NAMALWA (cell line): ENCODE measurements around the gene KDM4C.

Source experiments
- DNase-seq: peaks from one replicate; pipeline ENCODE4 v3.0.0-alpha.2; 2015; ENCODE audit warnings: low spot score

Gene KDM4C

GRCh38 chr9:6869081-6869948, 111.5 kb downstream of the KDM4C start:
- DNase-seq = no peak

DNA sequence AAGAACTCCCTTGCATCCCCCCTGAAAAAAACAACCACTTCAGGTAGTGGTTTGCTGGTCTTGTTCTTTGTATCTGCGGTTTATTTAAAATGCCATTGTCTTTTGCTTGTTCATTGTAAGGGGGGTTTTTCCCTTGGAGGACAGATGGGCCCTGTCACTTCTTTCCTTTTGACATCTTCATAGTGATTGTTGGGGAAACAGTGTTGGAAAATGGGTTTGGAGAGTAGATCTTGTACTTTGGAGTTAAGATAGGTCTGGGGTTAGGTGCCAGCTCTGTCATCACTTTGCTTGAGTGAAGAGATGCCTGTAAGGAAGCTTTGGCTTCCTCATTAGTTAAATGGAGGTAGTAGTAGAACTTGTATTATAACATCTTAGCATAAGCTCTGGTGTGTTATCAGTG, 112.4 kb downstream of the KDM4C start:
- DNase-seq = no peak

DNA sequence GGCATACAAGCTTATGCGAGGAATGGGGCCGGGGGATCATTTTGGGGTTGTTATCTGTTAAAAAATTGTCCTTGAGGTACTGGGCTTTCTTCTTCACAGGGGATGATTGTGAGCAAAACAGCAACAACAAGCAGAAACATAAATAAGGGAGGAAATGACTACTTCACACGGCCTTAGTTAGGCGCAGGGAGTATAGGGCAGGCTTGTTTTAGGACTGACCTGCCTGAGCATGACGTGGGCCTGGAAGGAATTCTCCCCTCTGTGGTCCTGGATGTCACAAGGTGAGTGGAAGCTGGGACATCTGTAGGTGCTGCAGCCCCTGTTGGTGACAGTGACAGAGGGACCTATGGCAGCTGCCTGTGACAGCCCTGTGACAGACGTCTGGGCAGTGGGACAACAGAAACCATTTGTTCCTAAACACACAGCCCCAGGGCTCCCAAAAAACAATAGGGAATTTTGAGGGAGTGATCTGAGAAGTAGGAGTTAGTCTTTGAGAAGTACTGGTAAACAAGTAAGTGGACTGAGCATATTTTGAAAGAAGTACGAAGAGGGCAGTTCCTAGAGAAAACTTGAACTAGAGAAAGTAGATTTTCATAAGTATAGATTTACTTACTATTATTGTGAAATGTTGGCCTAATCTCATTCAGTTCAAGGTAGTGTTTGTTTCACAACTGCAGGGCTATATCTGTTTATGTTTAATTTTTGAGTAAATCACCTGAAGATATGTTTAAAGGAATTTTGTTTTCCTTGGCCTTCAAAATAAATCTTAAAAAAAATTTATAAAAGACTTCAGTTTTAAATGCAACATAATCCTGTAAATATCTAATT, 113.1 kb downstream of the KDM4C start:
- DNase-seq = no peak

- no peak for DNase-seq
Observed at GRCh38 chr9:6873857-6874256, 116.1 kb downstream of the KDM4C start.

DNA sequence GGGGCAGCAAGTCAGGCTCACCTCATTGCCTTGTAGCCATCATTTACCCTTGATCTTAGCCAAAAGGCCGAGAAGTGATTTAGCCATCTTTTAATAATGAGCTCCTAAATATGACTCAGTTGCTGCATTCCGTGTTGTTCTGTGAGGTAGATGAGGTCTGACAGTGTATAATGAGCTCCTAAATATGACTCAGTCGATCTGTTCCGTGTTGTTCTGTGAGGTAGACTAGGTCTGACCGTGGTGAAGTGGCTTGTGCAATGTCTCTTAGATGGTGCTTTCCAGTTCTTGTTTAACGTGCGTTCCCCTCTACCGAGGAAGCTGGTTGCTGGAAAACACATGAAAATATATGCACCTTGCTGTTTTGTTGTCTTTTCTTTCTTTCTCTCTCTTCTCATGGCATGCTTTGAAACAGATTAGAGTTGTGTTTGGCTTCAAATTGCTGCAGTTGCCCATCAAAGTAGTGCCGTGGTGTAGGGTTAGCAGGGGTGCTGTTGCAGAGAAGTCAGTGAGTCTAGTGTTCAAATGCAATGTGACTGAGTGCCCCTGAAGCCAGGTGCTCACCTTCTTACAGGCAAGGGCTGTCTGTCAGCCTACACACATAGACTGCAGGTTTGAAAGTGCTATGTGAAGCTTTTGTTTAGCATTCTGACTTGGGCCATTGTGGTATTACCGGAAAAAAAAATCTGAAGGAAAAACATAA, 118.6 kb downstream of the KDM4C start:
- no peak for DNase-seq

- DNase-seq = no peak
Observed at GRCh38 chr9:6877671-6878161, 119.9 kb downstream of the KDM4C start.

GRCh38 chr9:6880626-6881025, 122.9 kb downstream of the KDM4C start:
- DNase-seq = no peak

DNA sequence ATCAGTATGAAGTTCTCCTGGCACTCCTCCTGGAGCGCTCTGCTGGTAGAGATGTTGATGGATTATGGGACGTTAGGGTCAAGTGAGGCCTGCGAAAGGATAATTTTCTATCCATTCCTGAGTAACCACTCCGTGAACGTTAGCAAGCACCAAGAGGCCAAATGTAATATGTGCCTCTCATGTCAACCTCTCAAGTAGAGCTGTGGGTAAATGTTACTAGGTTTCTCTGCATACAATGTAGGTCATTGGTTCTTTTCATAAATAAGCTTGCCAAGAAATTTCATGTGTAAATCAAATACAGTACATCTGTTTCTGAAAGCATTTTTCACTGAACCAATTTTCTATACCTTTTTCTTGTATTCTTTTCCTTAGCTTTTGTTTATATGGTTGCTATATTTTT, 126.3 kb downstream of the KDM4C start:
- DNase-seq = no peak

DNA sequence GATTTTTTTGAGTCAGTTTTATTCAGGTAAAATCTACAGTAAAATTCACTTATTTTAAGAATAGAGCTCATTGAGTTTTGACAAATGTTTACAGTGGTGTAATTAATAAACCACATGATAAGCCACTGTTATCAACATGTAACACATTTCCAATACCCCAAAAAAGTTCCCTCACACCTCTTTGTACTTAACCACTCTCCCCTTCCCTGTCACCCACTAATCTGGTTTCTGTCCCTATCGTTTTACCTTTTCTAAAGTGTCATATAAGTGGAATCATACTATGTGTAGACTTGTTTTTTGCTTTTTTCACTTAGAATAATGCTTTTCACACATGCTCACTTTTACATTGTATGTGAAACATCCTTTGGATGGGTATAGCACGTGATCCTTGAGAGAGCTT, 127.2 kb downstream of the KDM4C start:
- no peak for DNase-seq

- no peak for DNase-seq
Observed at GRCh38 chr9:6887051-6887450, 129.3 kb downstream of the KDM4C start.

GRCh38 chr9:6889868-6890267, 132.1 kb downstream of the KDM4C start:
- DNase-seq = peak; percentile 22

DNA sequence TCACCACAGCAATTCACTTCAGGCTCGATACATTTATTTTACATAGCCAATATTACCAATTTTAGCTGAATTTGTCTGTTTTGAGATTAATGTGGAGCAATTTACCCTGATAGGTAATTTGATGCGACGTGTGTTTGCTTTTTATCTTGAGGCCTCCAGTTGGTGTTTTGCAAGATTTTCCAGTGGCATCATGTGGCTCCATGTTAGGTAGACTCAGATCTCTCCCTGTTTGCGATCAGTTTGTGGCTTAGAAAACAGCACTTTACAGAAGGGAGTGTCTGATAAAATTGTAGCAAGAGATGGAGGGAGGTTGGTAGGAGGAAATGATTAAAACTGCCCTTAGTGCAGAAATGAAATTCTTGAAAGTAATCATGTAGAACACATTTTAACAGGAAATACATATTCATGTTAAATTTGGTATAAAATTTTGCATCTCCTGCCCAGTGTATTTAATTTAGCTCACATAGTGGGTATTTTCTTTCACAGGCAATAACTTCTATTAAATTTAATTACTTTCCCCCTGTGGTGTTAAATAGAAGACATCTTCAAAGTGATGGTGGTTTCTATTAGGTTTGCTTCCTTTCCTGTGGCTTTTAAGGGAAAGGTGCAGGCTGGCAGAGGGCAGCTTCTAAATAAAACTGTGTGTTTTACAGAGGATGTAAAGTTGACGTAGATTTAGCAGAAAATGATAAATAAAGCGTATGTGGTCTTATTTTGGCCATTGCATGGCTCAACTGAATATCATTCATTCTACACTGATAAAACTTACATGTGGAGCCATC, 135.8 kb downstream of the KDM4C start:
- DNase-seq = no peak

GRCh38 chr9:6894135-6894534, 136.4 kb downstream of the KDM4C start:
- DNase-seq = no peak

- no peak for DNase-seq
Observed at GRCh38 chr9:6895754-6896153, 138.0 kb downstream of the KDM4C start.

DNA sequence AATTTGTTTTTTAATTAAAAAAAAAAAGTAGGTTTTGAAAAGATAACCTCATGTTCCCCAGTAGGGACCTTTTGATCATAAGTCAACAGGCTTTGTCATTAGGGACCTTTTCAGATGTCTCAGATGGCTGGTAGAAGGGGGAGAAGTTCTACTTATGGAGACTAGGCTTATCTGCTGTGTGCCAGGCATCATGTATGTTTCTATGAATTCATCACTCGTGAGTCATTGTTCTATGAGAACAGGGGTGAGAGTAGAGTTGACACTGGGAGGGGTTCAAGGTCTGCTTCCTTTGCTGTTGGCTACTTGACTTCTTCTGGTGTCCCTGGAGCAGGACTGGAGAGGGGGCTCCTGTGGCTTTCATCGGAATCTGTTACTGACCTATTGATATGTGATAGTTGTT, 138.8 kb downstream of the KDM4C start:
- DNase-seq = no peak

DNA sequence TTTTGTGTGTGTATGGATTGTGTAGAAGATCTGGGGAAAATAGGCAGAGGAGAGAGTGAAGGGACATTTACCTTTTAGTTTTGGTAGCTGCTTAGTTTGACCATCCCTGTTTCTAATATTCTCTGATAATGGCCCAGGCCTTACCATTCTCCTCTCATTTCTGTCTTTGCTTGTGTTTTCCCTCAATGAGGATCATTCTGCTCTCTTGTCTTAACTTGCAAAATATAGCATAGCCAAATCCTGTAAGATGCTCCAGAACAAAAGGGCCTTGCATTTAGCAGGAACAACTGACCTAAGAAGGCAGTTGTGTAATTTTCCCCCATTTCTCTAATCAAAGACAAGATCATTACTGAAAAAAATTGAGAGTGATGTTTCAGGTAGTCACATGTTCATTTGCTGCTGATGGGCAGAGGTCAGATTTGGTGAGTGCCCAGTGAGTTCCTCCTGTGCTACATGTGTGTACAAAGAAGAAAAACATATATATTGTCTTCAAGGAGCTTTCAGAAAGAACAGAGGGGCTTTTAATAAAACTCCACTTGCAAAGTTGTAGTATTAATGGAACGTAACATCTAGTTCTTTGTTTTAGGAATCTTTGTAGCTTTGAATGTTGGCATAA, 139.5 kb downstream of the KDM4C start:
- no peak for DNase-seq

- DNase-seq = no peak
Observed at GRCh38 chr9:6897898-6898302, 140.1 kb downstream of the KDM4C start.

DNA sequence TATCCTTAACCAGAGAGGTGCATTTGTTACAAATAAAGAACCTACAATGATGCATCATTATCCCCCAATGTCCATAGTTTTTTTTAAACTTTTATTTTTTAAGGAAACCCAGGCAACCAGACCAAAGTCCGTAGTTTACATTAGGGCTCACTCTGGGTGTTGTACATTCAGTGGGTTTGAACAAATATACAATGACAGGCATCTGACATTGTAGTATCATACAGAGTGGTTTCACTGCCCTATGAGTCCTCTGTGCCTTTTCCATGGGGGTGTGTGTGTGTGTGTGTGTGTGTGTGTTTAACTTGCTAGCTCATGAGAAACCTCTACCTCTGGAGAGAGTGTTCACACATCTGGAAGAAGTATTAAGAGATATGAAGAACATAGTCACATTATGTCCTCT, 141.5 kb downstream of the KDM4C start:
- no peak for DNase-seq

DNA sequence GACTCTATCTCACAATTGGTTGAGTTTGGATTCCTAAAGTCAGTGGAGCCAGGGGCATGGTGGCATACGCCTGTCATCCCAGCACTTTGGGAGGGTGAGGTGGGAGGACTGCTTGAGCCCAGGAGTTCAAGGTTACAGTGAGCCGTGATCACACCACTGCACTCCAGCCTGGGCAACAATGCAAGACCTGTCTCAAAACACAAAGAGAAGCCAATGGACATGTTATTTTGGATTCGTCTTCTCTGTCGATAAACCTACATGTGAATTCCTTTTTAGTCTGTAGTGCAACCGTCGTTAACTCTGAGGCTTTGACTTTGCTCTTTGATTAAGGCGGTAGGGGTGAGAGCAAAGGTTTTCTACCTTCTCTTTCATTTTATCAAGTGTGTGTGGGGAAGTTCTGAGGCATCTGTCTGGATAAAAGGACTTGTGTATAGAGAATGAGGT, 142.7 kb downstream of the KDM4C start:
- no peak for DNase-seq

DNA sequence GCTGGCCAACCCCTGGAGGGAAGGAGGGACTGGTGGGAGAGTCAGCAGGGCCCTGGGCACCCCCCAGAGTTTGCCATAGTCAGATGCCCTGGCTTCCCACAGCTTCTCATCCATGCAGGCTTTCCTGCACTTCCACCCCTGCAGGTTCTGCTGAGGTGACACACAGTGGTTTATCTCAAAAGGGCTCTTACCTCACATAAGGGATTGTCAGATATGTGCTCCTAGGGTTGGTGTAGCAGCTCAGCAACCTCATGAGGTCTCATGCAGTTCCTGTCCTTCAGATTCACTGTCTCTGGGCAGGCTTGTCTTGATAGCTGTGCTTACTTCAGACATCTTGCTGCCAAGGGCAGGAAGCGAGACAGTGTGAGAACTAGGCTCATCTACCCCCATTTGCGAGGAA, 143.4 kb downstream of the KDM4C start:
- no peak for DNase-seq

GRCh38 chr9:6902423-6902822, 144.7 kb downstream of the KDM4C start:
- no peak for DNase-seq
